NCI-H2081 (cell line): Measurements from ENCODE around the gene AS3MT.
"Not testable (repeated sequence)": the region's sequence is repeated elsewhere in the genome, so short reads cannot be mapped to it uniquely, and the experiment has no call there.

Experiments used
- DNase-seq, 2 experiments: peaks; one replicate each; lab custom pipeline; 2025; lab: John Stamatoyannopoulos, UW

The AS3MT gene

DNA sequence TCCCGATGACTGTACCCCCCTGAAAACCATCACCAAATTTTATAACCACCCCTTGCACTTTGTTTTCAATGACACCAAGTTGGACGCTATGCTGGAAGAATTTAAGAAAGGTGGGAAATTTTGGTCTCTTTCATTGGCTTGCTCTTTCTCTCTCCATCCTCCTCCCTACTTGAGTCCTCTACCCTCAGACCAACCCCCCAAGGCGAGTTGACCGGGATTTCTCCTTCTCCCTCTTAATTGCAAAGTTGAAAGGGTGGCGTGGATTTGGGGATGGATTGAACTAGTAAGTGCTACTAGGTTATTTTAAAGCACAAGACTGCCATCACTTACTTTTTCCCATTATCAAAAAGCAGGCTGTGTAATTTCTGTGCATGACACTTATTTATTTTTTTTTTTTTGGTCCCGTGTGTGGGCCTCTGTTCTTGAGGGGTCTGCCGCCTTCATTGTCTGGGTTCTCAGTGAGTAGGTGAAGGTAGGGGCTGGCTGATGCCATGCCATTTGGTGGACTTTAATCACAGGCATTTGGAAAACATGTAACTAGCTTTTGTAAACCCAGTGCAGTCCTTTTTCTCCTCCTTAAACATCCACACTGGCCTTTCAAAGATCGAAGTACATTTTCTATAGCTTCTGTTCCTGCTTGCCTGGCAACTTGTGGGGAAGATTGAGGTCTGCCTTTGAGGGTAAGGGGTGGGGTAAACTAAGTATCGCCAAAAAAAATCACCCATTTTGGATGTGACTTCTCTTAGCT lies 50.9 kb downstream of the AS3MT start:
- no peak for DNase-seq

DNA sequence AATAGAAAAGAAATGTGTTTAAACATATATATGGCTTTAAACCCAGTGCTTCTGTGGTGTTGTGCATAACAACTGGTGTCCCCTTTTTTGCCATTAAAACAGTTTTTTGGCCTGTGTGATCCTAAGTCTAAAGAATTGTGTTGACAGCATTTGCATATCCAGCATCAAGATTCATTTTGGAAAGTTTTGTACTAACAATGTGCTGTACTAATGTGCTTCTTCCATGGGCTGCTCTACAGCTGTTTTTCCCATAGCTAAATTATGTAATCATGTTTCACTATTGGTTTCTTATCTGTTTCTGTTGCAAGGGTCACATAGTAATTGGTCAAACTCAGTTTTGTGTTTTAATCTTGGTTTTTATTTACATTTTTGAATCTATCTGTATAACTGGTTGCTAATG lies 54.3 kb downstream of the AS3MT start:
- DNase-seq, result no peak

DNA sequence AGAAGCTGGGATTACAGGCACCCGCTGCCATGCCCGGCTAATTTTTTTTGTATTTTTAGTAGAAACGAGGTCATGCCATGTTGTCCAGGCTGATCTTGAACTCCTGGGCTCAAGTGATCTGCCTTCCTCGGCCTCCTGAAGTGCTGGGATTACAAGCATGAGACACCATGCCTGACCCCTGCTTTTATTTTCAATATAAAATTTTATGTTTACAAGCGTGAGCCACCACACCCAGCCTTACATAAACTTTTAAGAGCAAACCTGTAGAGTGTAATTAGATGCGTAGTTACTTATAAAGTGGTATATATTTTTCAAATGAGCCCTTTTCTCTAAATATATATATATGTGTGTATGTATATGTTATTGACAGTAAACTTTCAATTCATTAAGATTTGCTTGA lies 57.6 kb downstream of the AS3MT start:
- no peak for DNase-seq

DNA sequence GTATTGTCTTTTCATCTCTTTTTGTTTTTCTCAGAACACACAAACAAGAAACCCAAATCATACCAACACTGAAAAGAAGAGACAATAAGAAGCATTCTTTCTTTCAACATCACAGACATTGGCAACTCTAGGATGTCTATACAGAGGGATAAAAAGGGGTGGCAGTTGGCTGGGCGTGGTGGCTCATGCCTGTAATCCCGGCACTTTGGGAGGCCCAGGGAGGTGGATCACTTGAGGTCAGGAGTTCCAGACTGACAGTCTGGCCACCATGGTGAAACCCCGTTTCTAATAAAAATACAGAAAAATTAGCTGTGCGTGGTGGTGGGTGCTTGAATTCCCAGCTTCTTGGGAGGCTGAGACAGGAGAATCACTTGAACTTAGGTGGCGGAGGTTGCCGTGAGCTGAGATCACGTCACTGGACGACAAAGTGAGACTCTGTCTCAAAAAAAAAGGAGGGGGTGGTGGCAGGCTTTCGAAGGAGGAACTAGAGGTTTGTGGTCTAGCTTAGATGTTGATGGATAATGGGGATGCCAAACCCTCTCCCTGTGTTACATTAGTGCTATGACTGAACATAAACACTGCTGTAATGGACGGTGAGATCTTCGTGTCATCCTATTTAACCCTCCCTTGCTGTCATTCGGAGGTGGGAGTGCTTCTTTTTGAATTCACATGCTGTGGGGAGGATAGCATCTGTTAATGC lies 58.2 kb downstream of the AS3MT start:
- DNase-seq, result no peak

DNA sequence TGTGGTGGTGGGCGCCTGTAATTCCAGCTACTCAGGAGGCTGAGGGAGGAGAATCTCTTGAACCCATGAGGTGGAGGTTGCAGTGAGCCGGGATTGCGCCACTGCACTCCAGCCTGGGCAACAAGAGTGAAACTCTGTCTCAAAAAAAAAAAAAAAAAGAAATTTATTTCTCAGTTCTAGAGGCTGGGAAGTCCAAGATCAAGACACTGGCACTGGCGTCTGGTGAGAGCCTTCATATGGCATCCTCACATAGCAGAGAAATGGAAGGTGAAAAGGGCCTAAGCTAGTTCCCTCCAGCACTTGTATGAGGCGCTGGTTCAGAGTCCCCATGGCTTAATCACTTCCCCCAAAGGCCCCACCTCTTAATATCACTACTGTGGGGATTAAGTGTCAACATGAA lies 59.2 kb downstream of the AS3MT start:
- not testable (repeated sequence) for DNase-seq

DNA sequence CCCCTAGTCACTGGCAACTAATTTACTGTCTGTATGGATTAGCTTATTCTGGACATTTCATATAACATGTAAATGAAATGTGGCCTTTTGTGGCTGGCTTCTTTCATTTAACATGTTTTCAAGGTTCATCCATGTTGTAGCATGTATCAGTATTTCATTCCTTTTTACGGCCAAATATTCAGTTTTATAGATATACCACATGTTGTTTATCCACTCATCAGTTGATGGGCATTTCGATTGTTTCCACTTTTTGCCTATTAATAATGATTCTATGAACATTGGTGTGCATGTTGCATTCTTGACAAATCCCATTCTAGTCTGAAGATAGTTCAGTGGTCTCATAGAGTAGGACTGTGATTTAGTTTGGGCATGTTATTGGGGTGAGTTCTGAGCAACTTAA lies 61.5 kb downstream of the AS3MT start:
- DNase-seq, result no peak

DNA sequence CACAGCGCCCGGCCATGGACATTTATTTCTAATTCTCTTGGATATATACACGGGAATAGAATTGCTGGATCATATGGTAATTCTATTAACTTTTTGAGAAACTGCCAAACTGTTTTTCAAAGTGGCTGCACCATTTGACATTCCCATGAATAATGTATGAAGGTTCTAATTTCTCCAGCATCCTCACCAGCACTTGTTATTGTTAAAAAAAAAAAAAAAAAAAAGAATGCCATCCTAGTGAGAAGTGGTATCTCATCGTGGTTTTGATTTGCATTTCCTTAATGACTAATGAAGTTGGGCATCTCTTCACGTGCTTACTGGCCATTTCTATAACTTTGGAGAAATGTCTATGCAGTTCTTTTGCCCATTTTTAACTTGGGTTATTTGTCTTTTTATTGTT lies 62.4 kb downstream of the AS3MT start:
- no peak for DNase-seq

DNA sequence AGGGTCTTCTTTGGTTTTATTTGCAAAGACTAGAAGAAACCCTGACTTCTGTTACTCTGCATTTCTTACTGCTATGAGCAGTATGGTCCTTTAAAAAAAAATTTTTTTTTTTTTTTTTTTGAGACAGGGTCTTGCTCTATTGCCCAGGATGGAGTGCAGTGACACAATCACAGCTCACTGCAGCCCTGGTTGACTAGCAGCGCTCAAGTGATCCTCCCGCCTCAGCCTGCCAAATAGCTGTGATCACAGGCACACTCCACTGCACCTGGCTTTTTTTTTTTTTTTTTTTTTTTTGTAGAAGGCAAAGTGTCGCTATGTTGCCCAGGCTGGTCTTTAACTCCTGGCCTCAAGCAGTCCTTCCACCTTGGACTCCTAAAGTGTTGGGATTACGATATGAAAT lies 66.2 kb downstream of the AS3MT start:
- no peak for DNase-seq

DNA sequence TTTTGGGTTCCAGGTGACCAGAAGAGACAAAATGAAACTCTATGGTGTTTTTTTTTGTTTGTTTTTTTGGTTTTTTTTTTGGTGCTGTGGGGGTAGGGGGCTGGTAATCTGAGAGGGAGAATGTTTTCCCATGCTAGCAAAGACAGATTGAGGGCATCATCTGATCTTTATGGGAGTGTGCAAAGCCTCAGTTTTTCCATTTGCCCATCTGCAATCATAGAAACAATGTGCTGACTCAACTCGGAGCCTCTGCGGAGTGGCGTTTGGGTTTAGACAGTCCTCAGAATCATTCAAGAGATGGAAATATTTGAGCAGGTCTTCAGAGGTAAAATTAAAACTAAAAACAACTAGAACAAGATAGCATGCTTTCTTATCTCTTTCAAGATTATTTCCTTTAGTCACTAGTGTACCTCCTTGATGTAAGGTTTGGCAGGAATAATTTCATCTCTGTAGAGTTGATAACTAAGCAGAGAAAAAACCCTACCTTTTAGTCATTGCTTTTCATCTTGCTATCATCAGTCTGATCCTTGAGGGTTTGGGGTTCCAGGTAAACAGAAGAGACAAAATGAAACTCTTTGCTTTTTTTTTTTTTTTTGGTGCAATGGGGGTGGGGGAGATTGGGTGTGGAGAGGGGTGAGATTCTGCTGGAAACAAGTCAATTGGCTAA lies 66.8 kb downstream of the AS3MT start:
- no peak for DNase-seq

DNA sequence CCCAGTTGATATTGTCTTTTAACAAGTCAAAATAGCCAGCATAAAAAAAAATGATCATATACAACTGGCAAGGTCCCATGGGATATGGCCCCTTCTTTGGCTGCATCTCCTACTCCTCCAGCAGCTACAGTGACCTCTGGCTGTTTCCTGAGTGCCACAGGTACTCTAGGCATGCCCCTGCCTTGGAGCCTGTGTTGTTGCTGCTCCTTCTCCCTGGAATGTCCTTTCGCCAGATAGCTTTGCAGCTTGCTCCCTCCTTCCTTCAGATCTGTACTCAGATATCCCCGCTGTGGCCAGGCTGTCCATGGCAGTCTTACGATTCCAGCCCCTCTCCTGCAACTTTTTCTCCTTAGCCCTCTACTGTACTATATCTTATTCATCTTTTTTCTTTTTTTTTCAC lies 72.1 kb downstream of the AS3MT start:
- no peak for DNase-seq

DNA sequence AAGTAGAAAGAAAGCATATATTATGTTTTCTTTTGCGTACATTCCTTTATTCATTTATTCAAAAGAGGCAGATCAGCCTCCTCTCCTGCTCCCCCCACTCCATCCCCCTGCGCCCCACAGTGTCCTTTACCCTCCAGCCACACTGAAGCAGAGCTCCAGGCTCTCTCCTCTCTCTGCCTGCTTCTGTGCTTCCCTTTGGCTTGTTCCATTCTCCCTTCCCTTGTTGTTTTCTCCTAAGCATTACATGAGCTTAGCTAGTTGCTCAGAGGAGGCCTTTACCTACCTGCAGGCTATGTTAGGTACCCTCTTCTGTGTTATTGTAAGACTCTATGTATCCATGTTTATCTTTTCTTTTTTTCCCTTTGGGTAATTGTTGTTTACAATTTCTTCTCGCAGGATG lies 76.2 kb downstream of the AS3MT start:
- no peak for DNase-seq

DNA sequence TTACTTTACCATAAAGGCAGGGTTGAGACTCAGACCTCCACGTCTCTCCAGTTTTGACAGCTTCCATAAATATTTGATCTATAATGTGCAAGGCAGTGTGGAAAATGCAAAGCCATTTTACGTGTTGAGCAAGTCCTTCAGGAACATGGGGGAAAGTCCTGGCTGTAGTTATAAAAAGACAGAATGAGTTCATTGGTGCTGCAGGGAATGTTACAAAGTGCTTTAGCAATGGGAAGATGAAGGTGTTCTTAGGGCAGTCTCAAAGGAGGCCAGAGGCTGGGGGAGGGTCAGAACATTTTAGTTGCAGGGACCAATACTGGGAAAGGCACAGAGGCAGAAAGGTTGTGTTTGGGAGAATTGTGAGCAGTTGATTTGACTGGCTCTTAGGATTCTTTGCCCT lies 76.7 kb downstream of the AS3MT start:
- no peak for DNase-seq

DNA sequence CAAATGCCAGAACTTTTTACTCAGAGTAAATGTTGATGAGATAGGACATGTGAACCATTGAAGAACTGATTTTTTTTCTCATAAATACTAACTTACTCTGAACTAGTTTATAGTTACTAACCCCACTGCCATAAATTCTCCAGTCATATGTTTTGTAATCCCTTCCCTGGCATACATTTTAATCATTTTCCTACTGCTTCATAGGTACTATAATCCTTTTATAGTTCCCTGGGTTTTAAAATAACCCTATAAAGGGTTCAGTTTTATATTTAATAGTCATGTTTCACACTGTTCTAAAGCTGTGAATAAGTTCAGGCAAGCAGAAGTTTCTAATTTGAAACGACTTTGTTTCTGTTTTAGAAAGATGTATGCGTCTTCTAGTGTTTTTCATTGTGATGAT lies 77.7 kb downstream of the AS3MT start:
- no peak for DNase-seq

DNA sequence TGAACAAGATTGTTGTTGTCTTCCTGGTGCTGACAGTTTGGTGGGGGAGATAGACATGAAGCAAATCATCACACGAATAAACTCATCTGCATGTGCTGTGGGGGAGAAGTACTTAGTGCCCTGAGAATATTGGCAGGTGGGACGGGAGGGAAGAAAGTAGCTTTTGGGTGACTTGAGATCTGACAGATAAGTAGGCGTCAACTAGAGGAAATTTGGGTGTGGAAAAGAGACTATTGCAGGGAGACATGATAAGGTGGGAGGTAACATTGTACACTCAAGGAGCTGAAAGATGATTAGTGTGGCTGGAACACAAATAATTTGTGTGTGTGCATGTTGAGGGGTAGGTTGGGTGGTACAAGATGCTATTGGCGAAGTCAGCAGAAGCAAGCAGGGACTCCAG lies 78.9 kb downstream of the AS3MT start:
- DNase-seq, result no peak

DNA sequence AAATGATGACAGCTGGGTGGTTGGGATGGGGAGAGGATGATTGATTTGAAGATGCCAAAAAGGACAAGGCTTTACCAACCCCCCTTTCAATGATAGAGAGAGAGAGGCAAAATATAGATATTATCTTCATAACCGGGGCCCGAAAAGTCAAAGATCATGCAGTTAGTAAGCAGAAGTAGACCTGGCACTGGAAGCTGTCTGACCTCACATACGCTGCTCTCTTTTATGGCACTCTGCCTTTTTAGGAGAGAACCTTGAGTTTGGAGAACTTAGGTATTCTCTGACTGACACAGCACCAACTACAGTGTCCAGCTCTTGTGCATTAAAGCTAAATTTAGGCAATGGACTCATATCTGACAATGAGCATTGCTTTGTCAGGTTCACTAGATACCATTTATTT lies 79.5 kb downstream of the AS3MT start:
- no peak for DNase-seq

DNA sequence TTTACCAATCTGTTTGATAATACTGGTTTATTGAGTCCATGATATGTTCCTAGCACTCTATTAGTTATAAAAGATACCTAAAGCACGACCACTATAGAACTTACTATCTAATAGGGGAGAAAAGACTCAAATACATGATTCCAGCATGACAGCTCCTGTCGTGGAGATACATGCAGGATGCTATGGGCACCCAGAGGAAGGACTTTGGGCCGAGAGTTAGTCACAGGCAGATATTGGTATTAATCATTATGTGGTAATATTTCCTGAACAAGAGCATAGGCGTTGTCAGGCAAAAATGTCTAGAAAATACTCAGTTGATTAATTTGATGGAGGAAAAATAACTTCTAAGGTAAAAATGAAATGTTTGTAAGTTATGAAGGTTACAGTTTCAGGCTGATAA lies 80.6 kb downstream of the AS3MT start:
- no peak for DNase-seq

DNA sequence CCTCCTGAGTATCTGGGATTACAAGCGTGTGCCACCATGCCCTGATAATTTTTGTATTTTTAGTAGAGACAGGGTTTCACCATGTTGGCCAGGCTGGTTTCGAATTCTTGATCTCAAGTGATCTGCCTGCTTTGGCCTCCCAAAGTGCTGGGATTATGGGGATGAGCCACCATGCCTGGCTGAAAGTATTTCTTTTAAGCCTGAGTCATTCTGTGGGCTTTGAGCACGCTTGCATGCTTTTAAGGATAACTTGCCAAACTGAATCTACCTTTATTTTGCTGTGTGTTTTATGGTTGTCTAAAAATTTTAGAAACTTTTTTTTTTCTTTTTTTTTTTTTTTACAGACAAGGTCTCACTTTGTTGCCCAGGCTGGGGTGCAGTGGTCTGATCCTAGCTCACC lies 82.0 kb downstream of the AS3MT start:
- no peak for DNase-seq
